Breast epithelium (tissue), 3 donors: ENCODE data around the gene MDFI.

Source experiments
- POLR2A ChIP-seq: fragments of 450-650 bp; IDR thresholded peaks from one replicate; pipeline ENCODE4 v1.6.1; 2016; ENCODE audit warnings: antibody characterized with exemption, mild to moderate bottlenecking, moderate library complexity
- POLR2AphosphoS5 ChIP-seq, 3 donors: sonication (generic); formaldehyde crosslinking; IDR thresholded peaks; one replicate each; pipeline ENCODE4 v1.6.1; 2017; ENCODE audit warnings: antibody characterized with exemption in 3 of 3
- TF ChIP-seq, protein P1 (sequence below), 3 donors: fragments of 450-650 bp; IDR thresholded peaks; one replicate each; pipeline ENCODE4 v1.5.1; 2016 to 2017; ENCODE audit warnings: antibody characterized with exemption in 3 of 3, mild to moderate bottlenecking in 3 of 3, moderate library complexity in 3 of 3

DNA sequence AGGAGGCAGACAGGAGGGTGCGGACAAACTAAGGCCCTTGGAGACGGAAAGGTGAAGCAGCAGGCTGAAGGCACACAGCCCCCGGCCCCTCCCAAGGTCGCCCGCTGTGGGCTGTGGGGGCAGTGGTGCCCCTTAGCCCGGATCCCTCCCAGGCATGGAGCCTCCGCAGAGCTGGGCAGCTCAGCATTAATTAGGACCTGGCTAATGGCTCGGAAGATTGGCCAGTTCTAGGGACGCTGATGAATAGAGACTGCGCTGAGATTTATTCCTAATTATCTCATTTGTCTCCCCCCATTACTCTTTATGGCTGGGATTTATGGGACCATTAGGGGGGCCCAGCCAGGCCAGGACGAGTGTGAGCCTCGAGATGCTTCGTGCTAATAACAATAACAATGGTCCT lies 20.4 kb downstream of the MDFI start:
- no peak for TF ChIP-seq POLR2A
- TF ChIP-seq, protein P1, sequence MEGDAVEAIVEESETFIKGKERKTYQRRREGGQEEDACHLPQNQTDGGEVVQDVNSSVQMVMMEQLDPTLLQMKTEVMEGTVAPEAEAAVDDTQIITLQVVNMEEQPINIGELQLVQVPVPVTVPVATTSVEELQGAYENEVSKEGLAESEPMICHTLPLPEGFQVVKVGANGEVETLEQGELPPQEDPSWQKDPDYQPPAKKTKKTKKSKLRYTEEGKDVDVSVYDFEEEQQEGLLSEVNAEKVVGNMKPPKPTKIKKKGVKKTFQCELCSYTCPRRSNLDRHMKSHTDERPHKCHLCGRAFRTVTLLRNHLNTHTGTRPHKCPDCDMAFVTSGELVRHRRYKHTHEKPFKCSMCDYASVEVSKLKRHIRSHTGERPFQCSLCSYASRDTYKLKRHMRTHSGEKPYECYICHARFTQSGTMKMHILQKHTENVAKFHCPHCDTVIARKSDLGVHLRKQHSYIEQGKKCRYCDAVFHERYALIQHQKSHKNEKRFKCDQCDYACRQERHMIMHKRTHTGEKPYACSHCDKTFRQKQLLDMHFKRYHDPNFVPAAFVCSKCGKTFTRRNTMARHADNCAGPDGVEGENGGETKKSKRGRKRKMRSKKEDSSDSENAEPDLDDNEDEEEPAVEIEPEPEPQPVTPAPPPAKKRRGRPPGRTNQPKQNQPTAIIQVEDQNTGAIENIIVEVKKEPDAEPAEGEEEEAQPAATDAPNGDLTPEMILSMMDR (IDR thresholded peaks at IDR 0.05) = no peak
- TF ChIP-seq POLR2AphosphoS5 (IDR thresholded peaks at IDR 0.05) = no peak
